ENCODE measurements around the gene TMEM132A.
"Not testable (repeated sequence)": the region's sequence is repeated elsewhere in the genome, so short reads cannot be mapped to it uniquely, and the experiment has no call there.

TMEM132A gene

DNA sequence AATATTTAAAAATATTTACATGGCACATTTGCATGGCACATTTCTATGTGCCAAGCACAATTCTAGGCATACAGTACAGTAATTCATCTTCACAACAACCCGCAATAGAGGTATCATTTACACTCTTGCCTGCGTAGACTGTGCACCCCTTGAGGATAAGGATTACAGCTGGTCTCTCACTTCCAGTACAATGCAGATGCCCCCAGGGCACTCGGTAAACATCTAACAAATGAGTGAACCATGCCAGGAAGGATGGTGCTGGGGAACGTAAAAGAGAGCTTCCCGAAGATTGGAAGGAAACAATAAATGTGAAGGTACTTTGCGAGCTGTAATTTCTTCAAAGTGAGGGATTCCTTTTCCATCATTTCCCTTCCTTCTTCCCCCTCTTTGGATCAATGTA lies 19.2 kb upstream of the TMEM132A start:
- no peak for DNase-seq (ENCODE audit: low read depth, low spot score)

DNA sequence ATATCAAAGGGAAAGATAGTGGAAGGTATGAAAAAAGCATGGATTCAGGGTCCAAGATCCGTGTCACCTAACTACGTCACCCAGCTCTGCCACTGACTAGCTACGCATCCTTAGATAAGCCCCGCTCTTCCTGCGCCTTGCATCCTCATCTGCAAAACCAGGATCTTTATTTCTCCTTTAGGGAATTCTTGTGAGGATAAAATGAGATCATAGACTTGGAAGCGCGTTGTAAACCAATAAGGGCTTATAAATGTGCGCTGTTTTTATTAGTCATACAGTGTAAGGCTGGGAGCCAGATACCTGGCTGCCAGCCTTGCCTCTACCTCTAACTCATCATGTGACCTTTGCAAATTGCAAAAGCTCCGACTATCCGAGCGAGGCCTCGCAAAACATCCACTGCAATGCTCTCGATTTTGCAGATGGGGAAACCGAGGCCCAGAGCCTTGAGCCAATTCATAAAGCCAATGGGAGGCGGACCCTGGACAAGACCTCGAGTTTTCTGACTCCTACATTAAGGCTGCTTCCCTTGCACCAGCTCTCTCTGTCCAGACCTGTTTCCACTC lies 18.6 kb upstream of the TMEM132A start:
- no peak for DNase-seq (ENCODE audit: low read depth, low spot score)

DNA sequence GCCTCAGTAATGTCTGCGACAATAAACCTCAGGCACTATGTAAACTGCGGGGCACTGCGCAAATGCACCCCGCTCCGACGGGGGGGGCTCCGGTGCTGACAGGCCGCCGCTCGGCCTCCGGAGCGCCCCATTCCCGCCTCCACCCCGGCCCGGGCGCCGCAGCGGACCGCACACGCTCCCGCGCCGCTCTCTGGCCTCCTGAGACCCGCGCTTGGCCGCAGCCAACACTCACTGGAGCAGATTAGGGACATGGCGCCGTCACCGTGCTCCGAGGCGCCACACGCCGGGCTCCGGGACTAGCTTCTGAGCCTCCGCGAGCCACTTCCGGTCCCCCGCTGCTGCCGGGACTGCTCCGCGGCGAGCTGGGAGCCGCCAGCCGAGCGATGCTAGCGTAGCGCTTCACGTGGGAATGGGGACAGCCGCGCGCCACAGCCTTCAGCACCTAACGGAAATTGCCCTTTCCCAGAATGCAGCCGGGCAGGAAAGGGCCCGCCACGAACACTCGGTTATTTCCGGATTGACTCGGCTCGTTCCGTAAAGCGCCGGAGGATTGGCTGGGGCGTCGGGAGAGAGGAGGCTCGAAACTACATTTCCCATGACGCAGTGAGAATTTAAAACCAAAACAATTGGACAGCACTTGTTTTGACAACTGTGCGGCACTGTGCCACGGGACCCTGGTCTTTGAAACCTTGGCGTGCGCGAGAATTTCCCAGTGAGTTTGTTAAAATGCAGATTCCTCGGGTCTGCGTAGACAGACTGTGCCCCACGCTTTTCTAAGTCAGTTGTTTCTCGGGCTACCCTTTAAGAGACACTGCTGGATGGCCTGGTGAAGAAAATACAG lies 17.9 kb upstream of the TMEM132A start, which contains the start of gene PRPF19:
TSS of gene PRPF19 (minus strand) at position 454 of the 841 bp plus-strand sequence. CDS start at position 251, 203 bp downstream.
- DNase-seq (ENCODE audit: low read depth, low spot score): peak; percentile 91

DNA sequence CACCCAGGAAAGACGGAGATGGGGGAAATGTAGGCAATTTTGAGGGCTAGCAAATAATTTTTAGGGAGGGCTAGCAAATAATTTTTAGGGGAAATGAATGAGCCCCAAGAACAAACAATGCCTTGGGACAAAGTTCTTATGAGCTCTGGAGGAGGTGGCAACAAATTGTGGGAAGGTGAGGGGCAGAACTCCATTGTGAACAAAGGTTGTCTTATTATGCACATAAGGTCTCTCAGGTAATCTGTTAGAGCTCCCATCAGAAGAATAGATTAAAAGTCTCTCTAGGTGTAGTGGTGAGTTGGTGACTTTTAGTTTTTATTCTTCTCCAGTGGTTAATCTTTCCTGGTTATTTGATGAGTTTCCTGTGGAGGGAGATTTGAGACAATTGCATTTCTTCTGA lies 15.5 kb upstream of the TMEM132A start:
- DNase-seq (ENCODE audit: low read depth, low spot score): no peak

DNA sequence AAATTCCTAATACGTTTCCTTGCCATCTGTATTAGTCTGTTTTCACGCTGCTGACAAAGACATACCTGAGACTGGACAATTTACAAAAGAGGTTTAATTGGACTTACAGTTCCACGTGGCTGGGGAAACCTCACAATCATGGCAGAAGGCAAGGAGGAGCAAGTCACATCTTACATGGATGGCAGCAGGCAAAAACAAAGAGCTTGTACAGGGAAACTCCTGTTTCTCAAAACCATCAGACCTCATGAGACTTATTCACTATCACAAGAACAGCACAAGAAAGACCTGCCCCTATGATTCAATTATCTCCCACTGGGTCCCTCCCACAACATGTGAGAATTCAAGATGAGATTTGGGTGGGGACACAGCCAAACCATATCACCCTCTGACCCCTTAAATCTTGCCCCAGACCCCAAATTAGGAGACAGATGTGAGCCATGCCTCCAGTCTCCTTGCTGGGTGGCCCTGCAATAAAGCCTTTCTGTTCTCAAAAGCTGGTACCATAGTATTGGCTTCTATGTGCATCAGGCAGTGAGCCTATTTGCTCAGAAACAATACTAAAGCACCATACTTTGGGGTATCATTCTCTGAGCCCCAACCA lies 14.5 kb upstream of the TMEM132A start:
- DNase-seq (ENCODE audit: low read depth, low spot score): not testable (repeated sequence)

DNA sequence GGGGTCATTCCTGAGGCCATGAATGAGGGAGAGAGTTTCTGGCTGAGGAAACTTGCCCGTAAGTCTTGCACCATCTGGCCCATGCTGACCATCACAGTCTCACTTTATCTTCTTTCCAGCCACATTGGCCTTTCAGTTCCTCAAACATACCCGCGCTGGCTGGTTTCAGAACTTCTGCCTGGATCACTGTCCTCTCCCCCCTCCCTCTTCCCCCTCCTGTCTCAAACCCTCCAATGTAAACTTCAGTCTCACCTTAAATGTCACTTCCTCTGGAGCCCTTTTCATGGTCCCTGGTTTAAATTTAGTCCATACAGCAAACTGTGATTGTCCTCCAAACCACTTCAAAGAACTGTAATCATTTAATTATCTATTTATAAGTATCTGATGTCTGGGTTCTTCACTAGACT lies 14.0 kb upstream of the TMEM132A start:
- no peak for DNase-seq (ENCODE audit: low read depth, low spot score)

DNA sequence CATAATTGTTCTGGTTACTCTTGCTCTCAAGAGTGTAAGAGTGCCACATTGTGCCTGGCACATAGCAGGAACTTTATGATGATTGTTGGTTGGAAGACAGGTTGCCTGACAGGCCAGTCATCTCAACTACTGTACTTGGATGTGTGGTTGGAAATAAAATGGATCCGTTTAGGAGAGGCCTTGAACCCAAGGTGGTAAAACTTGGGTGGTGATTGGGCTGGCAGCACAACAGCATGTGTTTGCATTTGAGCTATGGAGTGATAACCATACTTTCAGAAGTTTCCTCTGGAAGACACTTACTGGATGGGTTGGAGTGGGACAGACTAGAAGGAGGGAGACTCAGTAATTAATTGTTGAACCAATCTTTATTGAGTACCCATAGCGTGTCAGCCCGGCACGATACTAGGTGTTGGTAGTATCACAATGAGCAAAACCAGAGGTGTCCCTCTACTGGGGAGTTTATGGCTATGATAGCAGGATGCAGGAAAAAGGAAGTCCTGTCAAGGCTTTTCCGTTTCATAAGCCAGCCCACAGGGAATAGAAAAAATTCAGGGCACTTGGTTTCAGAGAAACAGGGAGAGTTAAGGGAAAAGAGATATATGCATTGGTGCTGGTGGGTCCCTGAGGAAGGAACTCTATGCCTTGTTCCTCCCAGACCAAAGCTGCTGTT lies 13.4 kb upstream of the TMEM132A start:
- DNase-seq (ENCODE audit: low read depth, low spot score): no peak

DNA sequence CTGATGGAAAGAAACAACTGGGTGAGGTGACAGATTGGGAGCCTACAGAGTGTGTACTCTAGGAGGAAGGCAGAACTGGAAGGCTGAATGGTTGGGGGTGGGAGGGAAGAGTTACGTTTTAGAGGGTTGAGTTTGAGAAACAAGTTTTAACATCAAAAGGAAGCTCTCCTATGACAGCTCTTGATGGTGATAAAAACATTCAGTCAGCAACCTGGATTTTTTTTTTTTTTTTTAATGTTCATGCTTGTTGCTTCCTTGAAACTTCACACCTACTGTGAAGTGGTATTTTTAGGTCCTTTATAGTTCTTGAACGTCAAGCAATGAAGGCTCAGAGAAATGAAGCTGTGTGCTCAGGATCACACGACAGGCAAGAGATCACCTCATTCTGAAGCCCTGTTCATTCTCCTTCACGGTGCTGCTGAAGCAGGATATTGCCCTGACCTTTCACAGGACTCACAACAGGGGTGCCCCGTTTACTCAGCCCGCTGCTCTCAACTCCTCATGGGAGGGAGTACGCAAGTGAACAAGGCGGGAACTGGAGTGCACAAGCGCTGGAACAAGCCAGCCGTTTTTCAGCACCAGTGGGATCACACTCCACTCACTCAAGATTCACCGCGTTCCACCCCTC lies 11.9 kb upstream of the TMEM132A start:
- peak; percentile 87 for DNase-seq (ENCODE audit: low read depth, low spot score)

DNA sequence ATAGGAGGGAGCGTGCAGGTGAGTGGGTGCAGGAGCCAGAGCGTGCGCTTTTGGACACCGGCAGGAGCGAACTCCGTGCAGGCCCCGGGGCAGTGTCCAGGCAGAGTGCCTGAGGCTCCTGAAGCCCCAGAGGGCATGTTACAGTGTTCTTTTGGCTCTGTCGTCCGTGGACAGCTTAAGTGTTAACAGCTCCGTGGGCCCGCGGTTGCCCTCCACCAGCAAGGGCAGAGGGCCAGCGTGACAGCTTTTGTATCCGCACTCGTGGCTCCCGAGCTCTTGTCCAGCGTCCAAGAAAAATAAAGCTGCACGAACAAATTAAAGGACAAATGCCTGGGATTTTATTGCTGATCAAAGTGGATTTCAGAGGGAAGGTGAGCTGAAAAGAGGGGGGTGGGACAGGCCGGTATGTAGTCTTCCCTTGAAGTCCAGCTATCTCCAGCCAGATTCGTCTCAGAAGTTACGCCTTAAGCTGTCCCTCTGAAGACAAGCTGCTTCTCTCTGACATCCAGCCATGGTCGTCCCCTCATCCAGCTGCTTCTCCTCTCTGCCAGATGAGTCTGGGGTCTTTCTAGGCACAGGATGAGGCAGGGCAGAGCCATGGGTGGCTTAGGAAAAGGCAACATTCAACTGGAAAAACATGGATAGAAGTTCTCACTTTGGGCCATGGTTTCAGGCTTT lies 11.3 kb upstream of the TMEM132A start:
- DNase-seq (ENCODE audit: low read depth, low spot score): no peak

DNA sequence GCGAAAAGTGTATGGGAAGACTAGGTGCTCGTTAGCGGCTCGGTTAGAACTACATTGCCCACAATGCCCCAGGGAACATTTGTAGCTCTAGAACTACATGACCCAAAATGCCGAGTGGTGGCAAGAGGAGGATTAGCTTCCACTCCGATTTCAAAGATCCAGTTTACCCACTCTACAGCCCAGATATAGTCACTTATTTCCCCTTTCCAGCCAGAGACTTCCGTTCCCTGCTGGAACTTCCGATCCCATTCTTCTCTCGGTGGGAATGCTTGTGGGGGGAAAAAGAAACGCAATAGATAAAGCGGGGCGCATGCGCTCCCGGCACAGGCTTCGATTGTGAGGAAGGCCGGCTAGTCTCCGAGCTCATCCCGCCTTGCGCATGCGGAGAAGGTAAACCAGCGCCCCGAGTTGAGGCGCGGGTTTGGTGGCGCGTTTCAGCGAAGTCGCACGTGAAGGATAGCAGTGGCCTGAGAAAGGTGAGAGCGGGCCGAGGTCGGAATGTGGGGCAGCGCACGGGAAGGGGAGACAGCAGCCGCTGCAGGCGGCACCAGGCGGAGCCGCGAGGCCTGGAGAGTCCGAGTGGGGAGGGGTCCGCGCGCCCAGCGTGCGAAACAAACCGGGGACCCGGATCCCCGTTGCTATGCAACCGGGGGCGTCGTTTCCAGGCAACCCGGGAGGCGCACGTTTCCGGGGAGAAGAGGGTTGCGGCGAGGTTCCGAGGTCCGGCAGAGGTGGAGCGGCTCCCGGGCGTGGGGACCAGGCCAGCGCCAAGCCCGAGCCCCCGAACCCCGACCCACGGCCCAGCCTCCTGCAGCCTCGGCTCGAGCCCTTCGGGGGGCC lies 10.2 kb upstream of the TMEM132A start, which contains the start of gene TMEM109:
TSS of gene TMEM109 (plus strand) at position 366 of the 840 bp plus-strand sequence. CDS start 5,536 bp downstream, outside the sequence.
- peak; percentile 80 for DNase-seq (ENCODE audit: low read depth, low spot score)

DNA sequence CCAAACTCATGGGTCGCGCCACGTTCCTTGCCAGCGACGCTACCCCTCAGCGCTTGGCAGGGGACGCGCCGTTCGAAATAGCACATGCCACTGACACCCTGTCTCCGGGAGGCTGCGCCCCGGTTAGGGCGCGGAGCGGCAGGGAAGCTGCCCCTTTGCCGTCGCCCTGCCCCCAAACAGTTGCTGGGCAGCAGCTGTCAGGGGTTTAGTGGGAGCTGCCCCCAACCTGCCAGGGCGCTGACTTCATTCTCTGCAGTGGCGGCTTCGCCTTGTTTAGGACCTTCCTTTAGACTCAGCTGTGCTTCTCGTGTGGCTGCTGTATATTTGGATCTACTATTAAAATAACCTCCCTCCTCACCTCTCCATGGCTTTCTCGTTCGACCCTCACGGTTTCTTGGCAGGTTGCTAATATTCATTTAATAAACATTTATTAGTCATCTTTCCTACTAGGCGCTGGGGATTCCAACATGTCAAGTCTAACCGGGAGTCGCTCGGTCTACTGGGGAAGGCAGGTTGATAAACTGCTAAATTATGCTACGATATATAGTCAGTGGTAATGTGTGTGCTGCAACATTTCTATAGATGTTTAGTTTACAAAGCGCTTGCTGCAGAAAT lies 9.5 kb upstream of the TMEM132A start:
- no peak for DNase-seq (ENCODE audit: low read depth, low spot score)

DNA sequence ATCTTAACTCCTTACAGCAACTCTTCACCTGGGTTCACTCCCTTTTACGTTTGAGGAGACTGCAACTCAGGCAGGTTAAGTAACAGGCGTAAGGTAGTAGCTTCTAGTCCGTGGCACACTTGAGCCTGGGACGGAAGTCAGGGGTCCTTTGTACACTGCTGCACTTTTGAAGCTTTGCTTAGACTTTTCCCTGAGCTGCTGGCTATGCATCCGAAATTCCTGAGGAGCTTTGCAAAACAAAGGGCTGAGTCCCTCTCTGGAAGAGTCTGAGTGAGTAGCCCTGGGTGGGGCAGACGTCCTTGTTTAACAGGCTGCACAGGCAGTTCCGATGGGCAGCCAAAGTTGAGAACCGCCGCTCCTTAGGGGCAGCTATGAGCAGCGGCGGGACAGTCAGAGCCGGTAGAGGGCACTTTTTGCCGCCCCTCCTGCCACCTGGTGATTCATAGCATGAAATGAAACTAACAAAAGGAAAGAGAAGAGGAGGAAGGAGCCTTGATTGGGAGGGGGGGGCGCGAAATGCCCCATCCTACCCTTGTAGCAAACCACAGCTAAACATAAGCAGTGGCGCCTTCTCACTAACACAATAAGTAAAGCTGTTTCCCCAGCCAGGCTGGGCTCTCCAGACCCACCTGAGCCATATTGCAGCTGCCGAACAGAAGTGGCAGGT lies 8.9 kb upstream of the TMEM132A start:
- no peak for DNase-seq (ENCODE audit: low read depth, low spot score)

DNA sequence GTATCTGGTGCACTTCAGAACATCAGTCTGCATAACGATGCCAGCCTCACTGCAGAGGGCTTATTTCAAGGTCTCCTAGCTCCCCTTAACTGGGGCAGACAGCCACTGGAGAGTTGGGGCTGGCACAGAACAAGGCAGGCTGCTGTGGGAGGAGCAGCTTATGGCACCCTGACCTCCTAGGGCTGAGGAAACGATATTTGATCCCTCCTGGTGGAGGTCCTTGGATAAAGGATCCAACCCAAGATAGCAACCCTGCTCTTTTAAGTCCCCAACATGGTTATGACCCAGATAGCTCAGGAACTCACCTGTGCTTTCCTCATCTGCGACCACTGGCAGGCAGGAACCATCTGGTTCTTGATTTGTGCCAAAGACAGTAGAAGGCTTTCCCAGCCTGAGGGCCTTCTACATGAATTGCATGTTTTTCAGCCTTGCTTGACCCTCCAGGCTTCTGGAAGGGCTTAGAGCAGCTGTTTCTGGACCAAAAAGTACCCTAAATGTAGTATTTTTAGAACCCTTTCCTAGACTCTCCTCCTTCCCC lies 7.5 kb upstream of the TMEM132A start:
- DNase-seq (ENCODE audit: low read depth, low spot score): no peak

DNA sequence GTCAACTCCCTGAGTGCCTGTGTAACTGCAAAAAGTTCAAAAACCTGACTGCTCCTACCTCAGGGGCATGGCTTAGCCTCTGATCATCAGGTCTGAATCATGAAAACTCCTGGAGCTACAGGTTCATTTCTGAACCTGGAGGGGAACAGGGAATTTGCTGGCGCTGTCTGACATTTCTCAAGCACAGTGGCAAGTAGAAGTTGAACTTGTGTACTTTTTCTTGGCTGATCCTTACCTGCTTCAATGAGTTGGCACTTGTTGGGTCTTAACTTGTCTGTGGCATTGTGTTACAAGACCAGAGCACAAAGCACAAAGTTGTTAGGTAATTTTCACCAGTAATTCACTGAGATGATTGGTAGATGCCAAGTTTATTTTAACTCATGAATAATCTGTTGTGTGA lies 7.0 kb upstream of the TMEM132A start:
- DNase-seq (ENCODE audit: low read depth, low spot score): no peak

DNA sequence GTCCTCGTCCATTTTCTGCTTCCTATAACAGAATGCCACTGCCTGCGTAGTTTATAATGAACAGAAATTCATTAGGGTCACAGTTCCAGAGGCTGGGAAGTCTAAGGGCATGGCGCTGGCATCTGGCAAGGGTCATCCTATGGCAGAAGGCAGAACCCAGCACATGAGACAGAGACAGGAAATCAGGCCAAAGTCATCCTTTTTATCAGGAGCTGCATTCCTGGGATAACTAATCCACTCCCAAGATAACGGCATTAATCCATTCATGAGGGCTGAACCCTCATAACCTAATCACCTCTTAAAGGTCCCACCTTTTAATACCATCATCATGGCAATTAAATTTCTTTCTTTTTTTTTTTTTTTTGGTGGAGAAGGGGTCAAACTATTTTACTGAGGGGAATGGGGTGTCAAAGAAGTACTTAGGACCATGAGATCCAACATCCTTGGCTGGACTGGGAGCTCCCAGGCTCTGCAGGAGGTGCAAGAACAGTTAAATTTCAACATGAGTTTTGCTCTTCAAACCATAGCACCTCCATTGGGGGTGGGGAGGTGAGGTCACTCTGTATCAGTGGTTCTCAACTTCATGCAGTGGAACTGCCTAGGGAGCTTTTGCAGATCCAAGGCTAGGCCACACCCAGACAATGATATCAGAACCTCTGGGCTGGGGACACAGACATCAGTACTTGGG lies 5.9 kb upstream of the TMEM132A start:
- DNase-seq (ENCODE audit: low read depth, low spot score): no peak

DNA sequence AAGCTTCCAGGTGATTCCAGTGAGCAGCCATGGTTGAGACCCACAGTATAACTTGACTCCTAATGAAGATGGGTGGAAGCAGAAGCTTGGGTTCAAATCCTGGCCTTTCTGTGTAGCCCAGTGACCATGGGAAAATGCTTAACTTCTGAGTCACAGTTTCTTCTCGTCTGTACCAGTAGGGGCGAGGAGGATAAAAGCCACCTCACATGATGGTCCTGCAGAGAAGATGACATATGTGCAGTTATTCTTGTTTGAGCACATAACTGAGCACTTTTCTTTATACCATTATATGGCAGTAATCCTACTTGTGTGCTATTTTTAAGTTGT lies 5.4 kb upstream of the TMEM132A start:
- no peak for DNase-seq (ENCODE audit: low read depth, low spot score)

DNA sequence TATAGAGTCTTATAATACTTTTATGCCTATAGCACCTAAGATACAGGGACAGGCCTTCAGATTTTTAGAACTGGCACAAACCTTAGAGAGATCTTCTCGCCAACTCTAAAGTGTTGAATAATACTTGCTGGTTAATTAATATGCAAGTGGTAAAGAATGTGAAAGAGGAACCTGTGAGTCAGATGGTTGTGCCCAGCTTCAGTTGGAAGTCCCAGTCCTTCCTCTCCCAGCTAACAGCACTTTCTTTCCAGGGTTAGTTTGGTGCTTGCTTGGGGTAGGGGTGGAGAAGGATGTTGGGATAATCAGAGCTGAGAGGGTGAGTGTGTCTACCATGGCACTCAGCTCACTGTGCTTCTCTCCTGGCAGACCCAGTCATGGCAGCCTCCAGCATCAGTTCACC lies 4.9 kb upstream of the TMEM132A start:
- DNase-seq (ENCODE audit: low read depth, low spot score): no peak

DNA sequence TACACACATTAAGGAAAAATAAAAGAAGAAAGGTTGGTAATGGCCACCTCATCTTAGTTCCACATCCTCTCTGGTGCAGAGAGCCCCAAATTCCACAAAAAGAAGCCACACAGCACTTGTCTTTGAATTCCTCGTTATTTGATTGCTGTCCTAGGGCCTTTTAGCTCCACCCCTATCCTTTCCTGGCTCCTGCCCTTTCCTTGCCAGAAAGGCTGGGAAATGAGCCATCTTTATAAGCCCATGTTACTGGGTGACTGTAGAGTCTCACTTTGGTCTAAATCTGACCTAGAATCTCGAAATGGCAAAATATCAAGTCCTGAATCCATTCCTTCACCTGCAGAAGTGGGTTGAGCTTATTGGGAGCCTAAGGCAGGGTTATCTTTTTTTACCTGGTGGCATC lies 4.3 kb upstream of the TMEM132A start:
- no peak for DNase-seq (ENCODE audit: low read depth, low spot score)

Measured in brain pericyte (primary cell).